Measurements from ENCODE around the gene PGF.

Gene PGF

GRCh38 chr14:74959596-74960180 lies 4.3 kb upstream of the PGF start:
- in situ Hi-C loops (cut with MboI; ENCODE audit: low sequenced_read_pairs): no loop called here

GRCh38 chr14:74956280-74957072 lies 1.1 kb upstream of the PGF start:
- in situ Hi-C loops (cut with MboI; ENCODE audit: low sequenced_read_pairs): no loop called here

GRCh38 chr14:74956027-74956279 lies 556 bp upstream of the PGF start:
- in situ Hi-C loops (cut with MboI; ENCODE audit: low sequenced_read_pairs): no loop called here

- in situ Hi-C loops (cut with MboI; ENCODE audit: low sequenced_read_pairs): no loop called here
These were observed 509 bp downstream of the PGF start for GRCh38 chr14:74954947-74955228.

- in situ Hi-C loops (cut with MboI; ENCODE audit: low sequenced_read_pairs): no loop called here
These were observed 1.0 kb downstream of the PGF start for GRCh38 chr14:74954232-74954946.

GRCh38 chr14:74953686-74954085 lies 1.7 kb downstream of the PGF start:
- in situ Hi-C loops (cut with MboI; ENCODE audit: low sequenced_read_pairs): no loop called here

- in situ Hi-C loops (cut with MboI; ENCODE audit: low sequenced_read_pairs): no loop called here
These were observed 2.5 kb downstream of the PGF start for GRCh38 chr14:74952697-74953484.

GRCh38 chr14:74952180-74952665 lies 3.2 kb downstream of the PGF start:
- in situ Hi-C loops (cut with MboI; ENCODE audit: low sequenced_read_pairs): no loop called here

- in situ Hi-C loops (cut with MboI; ENCODE audit: low sequenced_read_pairs): no loop called here
These were observed 3.8 kb downstream of the PGF start for GRCh38 chr14:74951443-74952179.

GRCh38 chr14:74950795-74951442 lies 4.5 kb downstream of the PGF start:
- in situ Hi-C loops (cut with MboI; ENCODE audit: low sequenced_read_pairs): no loop called here

GRCh38 chr14:74949859-74950573 lies 5.4 kb downstream of the PGF start:
- in situ Hi-C loops (cut with MboI; ENCODE audit: low sequenced_read_pairs): loop anchor here (25.0 kb wide), 1 partner anchor 362 kb away; no protein-coding TSS in a partner anchor

- in situ Hi-C loops (cut with MboI; ENCODE audit: low sequenced_read_pairs): loop anchor here (25.0 kb wide), 1 partner anchor 363 kb away; no protein-coding TSS in a partner anchor
These were observed 6.2 kb downstream of the PGF start for GRCh38 chr14:74949191-74949601.

GRCh38 chr14:74948228-74949175 lies 6.9 kb downstream of the PGF start:
- in situ Hi-C loops (cut with MboI; ENCODE audit: low sequenced_read_pairs): loop anchor here (25.0 kb wide), 1 partner anchor 364 kb away; no protein-coding TSS in a partner anchor

- in situ Hi-C loops (cut with MboI; ENCODE audit: low sequenced_read_pairs): loop anchor here (25.0 kb wide), 1 partner anchor 365 kb away; no protein-coding TSS in a partner anchor
These were observed 7.8 kb downstream of the PGF start for GRCh38 chr14:74947353-74948227.

- in situ Hi-C loops (cut with MboI; ENCODE audit: low sequenced_read_pairs): loop anchor here (25.0 kb wide), 1 partner anchor 366 kb away; no protein-coding TSS in a partner anchor
These were observed 8.6 kb downstream of the PGF start for GRCh38 chr14:74946659-74947281.

GRCh38 chr14:74945852-74946658 lies 9.3 kb downstream of the PGF start:
- in situ Hi-C loops (cut with MboI; ENCODE audit: low sequenced_read_pairs): loop anchor here (25.0 kb wide), 1 partner anchor 366 kb away; no protein-coding TSS in a partner anchor
